GM21529 (cell line): ENCODE results near the gene TMEM51.

Source experiments
- ATAC-seq: cut with Tn5 transposase; IDR thresholded peaks from one replicate; pipeline ENCODE4 v1.9.1; 2021; ENCODE audit not compliant: unreplicated experiment

The TMEM51 gene

DNA sequence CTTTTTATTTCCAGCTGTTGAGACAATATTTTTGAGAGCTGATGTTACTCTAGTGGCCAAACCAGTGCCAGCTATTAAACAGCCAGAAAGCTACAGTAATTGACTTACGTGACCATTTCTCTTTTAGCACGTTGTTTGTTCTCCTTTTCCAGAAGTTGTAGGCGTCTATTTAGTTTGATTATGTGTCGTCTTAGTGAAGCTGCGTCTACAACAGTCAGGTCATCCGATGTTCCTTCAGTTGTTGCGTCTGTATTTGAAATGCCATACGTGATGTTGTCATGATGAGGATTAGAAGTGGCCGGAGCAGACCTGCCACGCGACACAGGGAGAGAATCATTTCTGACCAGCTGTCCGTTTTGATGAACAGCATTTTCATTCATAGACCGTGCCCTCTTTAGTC, 38.2 kb downstream of the TMEM51 start:
- ATAC-seq, result no peak

DNA sequence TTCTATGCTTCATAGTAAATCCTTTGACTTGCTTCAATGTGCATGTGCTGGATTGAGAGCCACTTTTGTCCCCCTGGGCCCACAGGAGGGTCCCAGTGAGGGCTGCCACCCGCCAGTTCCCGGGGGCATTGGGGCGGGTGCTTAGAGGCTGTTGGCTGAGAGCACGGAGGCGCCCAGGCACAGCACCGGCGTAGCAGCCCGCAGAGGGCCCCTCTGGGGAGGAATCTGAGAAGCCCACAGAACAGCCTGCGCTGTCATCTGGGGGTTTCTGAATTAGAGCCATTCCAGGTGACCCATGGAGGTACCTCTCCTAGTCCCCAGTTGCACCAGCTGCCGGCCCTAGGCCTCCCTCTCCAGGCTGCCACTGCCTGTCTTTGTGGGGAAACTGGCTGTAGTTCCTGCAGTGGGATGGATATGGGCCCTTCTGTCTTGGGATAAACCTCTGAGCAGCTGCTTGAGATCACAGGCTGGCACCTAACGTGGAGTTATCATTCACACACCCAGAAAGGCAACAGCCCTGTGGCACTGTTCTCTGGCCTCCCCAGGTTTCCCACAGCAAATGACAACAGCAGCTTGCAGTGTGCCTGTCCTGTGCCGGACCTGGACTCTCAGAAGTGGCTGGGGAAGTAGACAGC, 39.5 kb downstream of the TMEM51 start:
- no peak for ATAC-seq

DNA sequence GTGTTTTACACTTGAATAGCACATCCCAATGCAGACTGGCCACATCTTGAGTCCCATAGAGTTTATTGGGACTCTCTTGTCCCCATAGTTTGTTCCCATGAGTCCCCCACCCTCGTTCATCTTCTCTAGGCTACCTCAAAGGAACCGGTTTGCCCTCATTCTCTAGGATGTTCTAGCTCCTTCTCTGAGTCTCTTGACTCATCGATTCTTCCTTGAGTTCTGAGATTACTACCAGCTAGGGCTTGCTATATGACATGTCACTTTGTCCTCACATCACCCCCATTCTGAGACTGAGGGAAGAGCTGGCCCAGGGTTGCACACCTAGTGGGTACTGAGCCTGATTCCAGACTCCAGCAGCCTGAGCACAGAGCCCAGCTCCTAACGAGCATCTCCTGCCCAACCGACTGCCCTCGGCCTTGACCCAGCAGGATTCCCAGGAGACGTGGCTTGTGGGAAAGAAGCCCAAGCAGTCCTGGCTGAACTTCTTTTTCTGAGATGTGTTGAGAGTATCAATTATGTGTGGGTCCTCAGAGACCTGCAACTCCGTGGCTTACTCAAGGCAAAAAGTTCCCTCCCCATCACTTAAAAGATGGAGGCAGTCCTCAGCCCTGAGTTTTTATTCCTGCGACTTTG, 42.0 kb downstream of the TMEM51 start:
- no peak for ATAC-seq

DNA sequence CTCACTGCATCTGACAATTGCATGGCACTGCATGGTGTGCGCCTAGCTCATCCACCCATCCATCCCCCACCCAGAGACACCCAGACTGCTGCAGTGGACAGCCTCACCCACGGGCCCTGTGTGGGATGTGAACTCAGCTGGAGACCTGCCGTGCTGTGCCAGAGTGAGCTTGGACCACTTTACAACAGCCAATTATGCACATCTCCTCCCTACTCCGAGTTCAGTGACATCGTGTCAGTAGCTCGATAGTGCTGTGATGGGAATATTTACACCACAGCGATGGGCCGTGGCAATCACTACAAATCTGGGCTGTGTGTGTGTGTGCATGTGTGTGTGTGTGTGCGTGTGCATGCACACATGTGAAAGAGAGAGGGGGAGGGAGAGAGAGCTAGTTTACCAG, 42.5 kb downstream of the TMEM51 start:
- ATAC-seq, result no peak

DNA sequence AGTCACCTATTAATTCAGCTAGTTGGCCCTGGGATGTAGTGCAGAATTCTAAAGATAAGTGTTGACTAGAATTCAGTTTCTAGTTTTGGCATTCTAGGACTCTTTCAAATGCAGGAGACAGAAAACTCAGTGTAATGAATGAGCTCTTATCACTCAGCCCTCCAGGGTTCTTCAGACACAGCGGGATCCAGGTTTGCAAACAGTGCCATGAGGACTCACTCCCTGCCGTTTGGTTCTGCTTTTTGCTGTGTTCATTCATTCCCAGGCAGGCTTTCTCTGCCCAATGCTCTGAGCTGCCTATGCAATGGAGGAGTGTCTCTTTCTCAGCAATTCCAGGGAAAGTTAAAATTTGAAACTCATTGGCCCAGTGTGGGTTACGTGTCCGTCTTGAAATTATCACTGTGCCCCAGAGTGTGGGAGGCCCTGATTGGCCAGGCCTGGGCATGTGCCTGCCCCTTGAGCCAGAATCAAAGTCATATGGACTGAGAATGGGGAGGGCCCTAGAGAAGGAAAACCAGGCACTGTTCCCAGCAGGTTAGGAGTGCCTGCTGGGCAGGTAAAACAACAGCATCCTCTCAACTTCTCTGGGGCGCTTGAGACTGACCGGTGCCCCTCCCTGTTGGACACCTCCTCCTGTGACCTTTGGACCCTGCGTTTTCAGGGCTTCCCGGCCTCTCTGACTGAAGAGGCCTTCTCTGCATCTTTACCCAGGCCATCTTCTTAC, 43.4 kb downstream of the TMEM51 start:
- ATAC-seq, result no peak

DNA sequence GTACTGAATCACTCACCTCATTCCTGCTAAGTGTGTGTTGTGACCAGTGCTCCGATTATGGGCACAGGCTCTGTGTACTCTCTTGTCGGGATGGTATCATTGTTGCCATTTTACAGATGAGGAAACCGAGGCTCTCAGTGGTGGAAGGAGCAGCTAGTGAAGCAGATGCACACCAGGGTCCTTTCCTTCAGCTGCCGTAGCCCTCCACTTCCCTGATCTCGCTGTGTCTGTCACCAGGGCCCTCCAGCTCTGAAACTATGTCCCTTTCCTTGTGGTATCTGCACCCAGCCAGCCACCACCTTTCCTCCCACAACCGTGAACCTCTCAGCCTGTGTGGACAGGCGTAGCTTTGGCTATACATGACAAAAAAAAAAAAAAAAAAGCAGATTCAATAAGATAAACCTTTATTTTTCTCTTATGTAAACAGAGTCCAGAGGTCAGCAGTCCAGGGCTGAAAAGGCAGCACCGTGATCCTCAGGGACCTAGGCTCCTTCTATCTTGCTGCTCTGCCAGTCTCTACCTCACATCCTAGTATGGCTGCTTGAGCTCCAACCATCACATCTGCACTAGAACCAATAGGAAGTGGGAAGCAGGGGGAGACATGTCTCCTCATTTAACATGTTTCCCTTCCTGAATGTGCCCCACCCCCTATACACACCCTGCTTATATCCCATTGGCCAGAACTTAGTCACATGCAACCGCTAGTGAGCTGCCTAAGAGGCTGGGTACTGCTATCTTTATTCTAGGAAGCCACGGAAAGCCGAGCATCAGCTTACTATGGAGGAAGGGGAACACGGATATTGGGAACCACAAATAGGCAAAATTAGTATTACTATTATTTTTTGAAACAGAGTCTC, 44.3 kb downstream of the TMEM51 start:
- no peak for ATAC-seq

DNA sequence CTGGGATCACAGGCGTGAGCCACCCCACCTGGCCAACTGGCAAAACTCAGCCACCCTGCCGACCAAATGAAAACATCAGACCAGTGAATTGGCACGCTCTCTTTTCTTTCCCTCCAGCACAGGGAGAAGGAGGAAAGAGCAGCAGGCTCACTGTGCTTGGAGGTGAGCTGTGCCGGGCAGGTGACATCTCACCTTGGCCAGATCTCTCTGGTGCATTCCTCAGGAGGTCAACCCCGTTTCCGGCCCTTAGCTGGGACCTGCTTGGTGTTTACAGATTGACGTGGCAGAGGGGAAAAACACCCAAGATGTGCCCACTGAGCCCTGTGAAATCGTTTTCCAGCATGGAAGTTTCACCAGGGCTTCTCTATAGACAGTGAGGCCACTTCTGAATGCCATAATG, 45.1 kb downstream of the TMEM51 start:
- ATAC-seq, result no peak

DNA sequence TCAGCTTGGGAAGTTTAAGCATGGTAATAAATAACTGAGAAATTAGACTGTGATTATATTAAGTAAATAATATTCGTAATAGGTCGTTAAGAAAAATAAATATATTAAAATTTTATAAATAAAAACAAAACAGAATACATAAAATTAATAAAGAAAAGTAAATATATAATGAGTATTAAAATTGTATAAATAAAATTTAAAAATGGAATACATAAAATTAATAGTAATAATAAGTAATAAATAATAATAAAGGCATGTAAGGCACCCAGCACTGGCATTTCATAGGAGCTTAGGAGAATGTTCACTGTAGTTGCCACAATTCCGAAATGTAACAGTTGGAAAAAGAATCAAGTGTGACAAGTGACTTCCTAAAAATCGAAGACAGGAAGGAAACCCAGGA, 47.7 kb downstream of the TMEM51 start:
- ATAC-seq, result no peak

DNA sequence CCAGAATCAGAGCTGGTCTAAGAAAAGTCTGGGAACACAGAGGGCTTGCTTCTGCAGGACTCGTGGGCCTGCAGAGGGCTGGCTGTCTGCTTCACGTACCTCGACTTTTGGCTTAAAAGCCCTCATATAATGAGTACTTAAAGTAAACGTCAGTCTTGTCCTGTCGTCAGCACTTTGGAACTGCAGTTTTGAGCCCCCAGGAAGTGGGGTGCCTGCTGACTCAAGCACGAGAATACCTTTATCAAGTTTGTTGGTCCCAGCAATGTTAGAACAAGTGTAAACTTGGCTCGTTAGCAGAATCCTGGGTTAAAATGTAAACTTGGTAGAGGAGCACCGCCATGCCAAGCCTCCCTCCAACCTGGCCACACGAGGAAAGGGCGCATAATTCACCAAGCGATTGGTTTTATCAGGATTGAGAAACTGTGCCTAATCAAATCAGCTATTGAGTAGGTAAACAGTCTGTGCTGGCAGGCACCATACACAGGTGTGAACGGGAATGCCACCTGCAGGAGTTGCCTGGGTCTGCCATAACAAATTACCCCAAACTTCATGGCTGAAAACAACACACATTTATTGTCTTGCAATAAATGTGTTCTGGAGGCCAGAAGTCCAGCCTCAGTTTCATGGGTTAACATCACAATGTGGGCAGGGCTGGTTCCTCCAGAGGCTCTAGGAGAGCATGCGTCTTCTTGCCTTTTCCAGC, 48.5 kb downstream of the TMEM51 start:
- no peak for ATAC-seq

DNA sequence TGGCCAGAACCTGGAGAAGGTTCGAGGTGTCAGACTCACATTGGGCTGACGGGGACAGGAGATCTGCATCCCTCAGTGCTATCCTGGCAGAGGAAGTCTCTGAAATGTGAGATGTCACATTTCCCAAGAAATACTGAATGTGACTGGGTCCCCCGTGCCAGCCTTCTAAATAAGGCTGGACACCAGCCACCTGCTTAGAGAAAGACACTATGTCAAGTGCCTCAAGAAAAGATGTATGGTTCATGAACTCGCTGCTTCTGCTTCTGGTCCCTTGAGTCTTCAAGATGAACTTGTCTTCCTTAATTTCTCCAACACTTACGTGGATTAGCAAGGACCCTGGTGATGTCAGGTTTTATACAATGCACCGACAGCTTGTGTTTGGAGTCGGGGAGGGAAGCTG, 51.4 kb downstream of the TMEM51 start:
- no peak for ATAC-seq

DNA sequence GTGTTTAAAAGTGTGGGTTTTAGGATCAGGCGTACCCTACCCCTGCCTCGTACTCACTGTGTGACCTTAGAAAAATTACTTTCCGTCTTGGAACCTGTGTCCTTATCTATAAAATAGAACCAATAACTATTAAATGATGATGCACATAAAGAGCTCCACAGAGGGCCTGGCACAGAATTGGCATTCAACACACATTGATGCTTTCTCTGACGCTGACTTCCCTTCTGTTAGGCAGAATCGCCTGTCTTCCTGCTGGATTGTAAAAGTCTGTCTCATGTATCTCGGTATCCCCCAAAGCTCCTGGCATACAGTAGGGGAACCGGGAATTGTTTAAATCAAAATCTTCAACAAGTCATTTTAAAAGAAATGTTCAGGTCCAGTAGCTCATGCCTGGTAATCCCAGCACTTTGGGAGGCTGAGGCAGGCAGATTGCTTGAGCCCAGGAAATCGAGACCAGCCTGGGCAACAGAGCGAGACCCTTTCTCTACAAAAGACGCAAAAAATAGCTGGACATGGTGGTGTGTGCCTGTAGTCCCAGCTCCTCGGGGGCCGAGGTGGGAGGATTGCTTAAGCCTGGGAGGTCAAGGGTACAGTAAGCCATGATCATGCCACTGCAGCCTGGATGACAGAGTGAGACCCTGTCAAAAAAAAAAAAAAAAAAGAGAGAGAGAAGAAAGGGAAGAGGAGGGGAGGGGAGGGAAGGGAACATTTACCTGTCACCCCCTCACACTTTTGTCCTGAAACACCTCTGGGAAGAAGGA, 52.2 kb downstream of the TMEM51 start:
- ATAC-seq, result no peak

DNA sequence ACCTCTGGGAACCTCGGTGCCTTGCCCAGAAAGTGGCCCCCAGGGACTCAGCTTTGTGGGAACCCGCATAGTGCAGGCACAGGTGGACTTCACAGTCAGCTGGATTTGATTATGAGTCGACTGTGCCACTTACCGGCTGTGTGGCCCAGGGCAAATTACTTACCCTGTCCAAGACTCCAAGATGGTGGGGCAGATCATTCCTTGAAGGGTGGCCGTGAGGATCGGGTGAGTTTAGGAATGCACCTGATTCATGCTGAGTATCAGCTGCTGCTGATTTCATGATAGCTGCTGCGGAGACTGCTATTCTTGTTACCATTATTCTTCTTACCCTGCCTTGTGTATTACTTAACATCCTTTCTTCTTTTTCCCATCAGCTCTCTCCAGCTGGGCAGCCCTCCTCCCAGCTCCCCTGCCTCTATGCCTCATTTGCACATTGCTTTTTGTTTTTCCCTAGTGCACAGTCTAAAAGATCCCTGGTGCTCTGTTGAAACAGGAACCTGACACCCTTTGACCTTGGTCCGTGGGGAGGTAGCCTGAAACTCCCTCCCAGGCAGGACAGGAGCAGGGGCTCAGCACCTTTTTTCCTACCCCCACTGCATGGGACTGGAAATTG, 53.0 kb downstream of the TMEM51 start:
- ATAC-seq, result no peak

DNA sequence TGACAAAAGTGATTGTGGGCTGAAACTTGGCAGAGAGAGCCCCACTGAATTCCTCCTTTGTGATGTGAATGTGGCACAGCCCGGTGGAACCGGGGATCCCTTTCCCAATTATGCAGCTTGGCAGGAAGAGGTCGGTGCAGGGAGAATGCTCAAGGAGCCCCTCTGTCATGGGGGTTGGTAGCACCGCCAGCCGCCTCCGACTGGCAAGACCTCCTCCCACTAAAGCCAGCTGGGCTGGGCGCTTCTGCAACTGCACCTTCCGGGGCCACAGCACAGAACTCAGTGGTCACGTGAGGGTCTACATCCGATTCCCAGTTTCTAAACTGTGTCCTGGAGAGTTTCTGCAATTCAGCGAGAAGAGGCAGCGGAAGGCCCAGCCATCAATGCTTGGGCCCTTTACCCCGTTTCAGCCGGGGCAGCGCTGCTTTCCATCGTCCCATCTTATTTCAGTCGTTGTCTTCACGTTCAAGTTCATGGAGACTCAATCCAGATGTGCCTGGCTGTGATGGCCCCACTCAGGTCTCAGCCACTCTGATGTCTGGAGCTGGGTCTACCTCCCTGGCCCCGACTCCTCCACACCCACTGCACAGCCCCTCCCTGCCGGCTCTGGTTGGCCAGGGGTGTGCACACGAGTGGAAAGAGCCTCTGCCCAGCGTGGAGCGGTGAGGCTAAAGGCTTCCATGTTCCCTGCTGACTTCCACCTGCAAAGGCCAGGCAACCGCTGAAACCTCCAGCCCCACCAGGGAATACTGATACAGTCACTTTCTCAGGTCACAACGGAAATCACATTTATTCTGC, 53.7 kb downstream of the TMEM51 start:
- ATAC-seq, result no peak

DNA sequence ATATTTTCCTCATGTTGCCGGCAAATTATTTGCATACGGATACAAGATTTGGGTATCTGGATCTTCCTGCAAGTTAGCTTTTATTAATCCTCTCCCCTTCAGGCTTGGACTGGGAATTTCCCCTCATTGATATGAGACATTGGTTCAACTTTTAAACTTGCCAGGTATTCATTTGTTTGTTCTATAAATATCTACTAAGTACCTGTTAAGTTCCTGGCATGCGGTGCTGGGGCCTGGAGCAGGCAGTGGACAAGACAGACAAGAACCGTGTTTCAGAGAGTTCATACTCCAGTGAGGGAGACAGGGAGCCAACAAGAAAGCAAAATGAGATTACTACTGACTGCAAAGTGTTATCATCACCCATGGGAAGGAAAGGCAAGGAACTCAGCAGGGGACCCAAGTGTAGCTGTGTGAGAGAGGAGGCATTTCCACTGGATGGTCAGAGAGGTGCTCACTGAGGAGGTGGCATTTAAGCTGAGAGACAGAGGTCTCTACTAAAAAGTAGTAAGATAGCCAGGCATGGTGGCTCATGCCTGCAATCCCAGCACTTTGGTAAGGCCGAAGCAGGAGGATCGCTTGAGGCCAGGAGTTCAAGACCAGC, 54.4 kb downstream of the TMEM51 start:
- no peak for ATAC-seq

DNA sequence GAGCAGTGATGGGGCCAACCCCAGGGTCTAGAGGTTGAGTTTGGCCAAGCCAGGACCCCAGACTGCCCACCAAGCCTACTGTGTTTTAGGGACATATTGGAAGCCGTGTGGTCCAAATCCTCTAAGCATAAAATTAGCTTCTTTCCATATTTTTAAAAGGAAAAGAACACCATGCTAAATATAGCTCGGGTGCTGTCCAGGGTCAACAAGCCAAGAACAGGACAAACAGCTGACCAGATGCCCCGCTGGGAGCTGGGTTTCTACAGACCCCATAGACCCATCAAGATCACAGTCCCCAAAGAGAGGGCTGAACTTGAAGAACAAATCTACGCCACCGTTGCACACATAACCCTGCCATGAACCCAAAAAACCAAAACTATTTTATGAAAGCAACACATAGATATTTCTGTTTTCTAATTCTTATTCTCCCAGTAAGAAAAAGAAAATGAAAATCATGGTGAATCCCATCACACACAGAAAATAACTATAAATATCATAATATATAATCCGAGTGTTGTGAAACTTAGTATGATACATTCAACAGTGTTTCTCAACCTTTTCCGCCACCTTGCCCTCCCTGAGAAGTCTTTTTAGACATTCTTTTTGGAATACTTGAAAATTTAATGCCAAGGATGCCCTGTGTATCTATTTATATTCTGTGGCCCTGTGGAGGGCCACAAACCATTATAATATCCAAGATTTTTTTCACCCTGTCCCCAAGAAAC, 57.3 kb downstream of the TMEM51 start:
- ATAC-seq, result no peak

DNA sequence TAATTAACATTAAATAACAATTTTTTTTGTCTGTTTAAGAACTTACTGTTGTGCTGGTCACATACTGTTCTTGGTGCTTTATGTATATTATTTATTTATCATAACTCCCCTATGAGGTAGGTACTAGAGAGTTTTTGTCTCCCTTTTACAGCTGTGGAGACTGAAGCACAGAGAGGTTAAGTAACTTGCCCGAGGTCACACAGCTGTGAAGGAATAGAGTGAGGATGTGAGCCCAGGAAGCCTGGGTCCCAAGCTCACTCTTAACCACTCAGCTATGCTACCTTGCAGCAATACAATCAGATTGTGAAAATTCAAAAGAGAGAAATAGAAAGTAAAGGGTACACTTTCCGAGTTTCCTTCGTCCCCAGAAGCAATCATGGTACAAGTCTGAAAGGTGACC, 57.9 kb downstream of the TMEM51 start:
- no peak for ATAC-seq

DNA sequence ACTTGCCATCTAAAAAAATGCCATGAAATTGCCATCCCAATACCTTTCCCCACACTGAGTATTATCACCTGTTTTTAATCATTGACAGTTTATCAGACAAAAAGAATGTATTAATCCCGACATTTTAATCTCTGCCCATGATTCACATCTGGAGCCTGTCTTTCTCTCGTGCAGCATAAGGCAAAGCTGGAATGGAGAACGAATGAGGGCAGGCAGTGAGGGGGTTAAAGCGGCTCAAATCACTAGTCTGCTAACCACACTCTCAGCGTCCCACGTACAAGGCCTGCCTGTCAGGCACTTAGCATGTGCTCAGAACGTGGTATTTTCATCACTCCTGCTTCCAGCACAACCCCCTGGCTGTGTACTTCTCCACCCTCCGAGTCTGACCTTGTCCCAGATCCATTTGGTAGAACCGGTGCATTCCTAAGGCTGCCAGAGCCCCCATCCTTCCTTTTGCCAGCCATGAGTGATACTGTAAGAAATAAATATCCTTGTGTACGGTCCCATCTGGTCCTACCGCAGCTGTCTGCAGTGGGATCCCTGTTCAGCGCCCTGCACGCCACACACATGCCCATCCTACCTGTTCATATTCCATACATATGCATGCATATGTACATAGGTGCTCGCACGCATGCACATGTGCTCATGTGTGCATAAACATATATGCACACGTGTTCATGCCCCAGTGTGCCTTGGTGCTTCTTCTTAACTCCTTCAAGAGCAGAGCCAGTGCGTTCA, 58.8 kb downstream of the TMEM51 start:
- ATAC-seq, result no peak
